Lower leg skin (tissue), 3 donors: ENCODE measurements around the gene CNTROB.
A peak's percentile ranks its signal among the peaks of the same experiment; 100 is the strongest.

ENCODE experiments used
- POLR2A ChIP-seq, 2 donors: fragments of 450-650 bp; IDR thresholded peaks; one replicate each; pipeline ENCODE4 v1.6.1; 2016 to 2017; ENCODE audit warnings: antibody characterized with exemption in 2 of 2, mild to moderate bottlenecking in 1 of 2, moderate library complexity in 1 of 2
- TF ChIP-seq, protein P1 (sequence below), 3 donors: fragments of 450-650 bp; IDR thresholded peaks; one replicate each; pipeline ENCODE4 v1.5.1; 2016; ENCODE audit warnings: antibody characterized with exemption in 3 of 3, mild to moderate bottlenecking in 3 of 3, moderate library complexity in 2 of 3

GRCh38 chr17:7989781-7990655, 58.0 kb downstream of the CNTROB start:
- TF ChIP-seq, protein P1, sequence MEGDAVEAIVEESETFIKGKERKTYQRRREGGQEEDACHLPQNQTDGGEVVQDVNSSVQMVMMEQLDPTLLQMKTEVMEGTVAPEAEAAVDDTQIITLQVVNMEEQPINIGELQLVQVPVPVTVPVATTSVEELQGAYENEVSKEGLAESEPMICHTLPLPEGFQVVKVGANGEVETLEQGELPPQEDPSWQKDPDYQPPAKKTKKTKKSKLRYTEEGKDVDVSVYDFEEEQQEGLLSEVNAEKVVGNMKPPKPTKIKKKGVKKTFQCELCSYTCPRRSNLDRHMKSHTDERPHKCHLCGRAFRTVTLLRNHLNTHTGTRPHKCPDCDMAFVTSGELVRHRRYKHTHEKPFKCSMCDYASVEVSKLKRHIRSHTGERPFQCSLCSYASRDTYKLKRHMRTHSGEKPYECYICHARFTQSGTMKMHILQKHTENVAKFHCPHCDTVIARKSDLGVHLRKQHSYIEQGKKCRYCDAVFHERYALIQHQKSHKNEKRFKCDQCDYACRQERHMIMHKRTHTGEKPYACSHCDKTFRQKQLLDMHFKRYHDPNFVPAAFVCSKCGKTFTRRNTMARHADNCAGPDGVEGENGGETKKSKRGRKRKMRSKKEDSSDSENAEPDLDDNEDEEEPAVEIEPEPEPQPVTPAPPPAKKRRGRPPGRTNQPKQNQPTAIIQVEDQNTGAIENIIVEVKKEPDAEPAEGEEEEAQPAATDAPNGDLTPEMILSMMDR (IDR thresholded peaks at IDR 0.05) = peak in 1 of 3 donors; percentile 58
- no peak for TF ChIP-seq POLR2A (IDR thresholded peaks at IDR 0.05)
